Hematopoietic multipotent progenitor cell treated with erythropoietin and hydrocortisone succinate and interleukin-3 and kit ligand, for 15 days (in vitro differentiated cells): ENCODE measurements around the gene TMEM98.
"Not testable (repeated sequence)": the region's sequence is repeated elsewhere in the genome, so short reads cannot be mapped to it uniquely, and the experiment has no call there.

Experiments used
- DNase-seq: peaks from one replicate; pipeline ENCODE4 v3.0.0-alpha.2; 2015; ENCODE audit warnings: low spot score

The TMEM98 gene

GRCh38 chr17:32915245-32915644, 12.7 kb upstream of the TMEM98 start:
- DNase-seq, result peak; percentile 45

GRCh38 chr17:32916134-32916533, 11.8 kb upstream of the TMEM98 start:
- no peak for DNase-seq

GRCh38 chr17:32917081-32917480, 10.9 kb upstream of the TMEM98 start:
- DNase-seq, result no peak

GRCh38 chr17:32917842-32918241, 10.1 kb upstream of the TMEM98 start:
- DNase-seq, result no peak

- not testable (repeated sequence) for DNase-seq
Measured at GRCh38 chr17:32919876-32920275, 8.1 kb upstream of the TMEM98 start.

- DNase-seq, result no peak
Measured at GRCh38 chr17:32920293-32920692, 7.7 kb upstream of the TMEM98 start.

- DNase-seq, result no peak
Measured at GRCh38 chr17:32921017-32921416, 6.9 kb upstream of the TMEM98 start.

- DNase-seq, result not testable (repeated sequence)
Measured at GRCh38 chr17:32923905-32924304, 4.0 kb upstream of the TMEM98 start.

- no peak for DNase-seq
Measured at GRCh38 chr17:32926183-32926582, 1.8 kb upstream of the TMEM98 start.

GRCh38 chr17:32926789-32927188, 1.2 kb upstream of the TMEM98 start:
- not testable (repeated sequence) for DNase-seq

GRCh38 chr17:32927201-32927723, 691 bp upstream of the TMEM98 start:
- DNase-seq, result no peak

- DNase-seq, result no peak
Measured at GRCh38 chr17:32928586-32929535, 908 bp downstream of the TMEM98 start.

GRCh38 chr17:32929588-32929987, 1.6 kb downstream of the TMEM98 start:
- DNase-seq, result no peak

- DNase-seq, result no peak
Measured at GRCh38 chr17:32930512-32930911, 2.6 kb downstream of the TMEM98 start.

- DNase-seq, result no peak
Measured at GRCh38 chr17:32931686-32932085, 3.7 kb downstream of the TMEM98 start.

- no peak for DNase-seq
Measured at GRCh38 chr17:32933881-32934280, 5.9 kb downstream of the TMEM98 start.

- no peak for DNase-seq
Measured at GRCh38 chr17:32935726-32936125, 7.8 kb downstream of the TMEM98 start.

GRCh38 chr17:32936186-32936893, 8.4 kb downstream of the TMEM98 start:
- DNase-seq, result no peak

GRCh38 chr17:32936894-32937500, 9.0 kb downstream of the TMEM98 start:
- DNase-seq, result peak; percentile 77

- no peak for DNase-seq
Measured at GRCh38 chr17:32940706-32941390, 12.9 kb downstream of the TMEM98 start.

- peak; percentile 39 for DNase-seq
Measured at GRCh38 chr17:32941419-32942032, 13.6 kb downstream of the TMEM98 start.
